CD4-positive, alpha-beta memory T cell (primary cell): ENCODE data around the gene FAM174C. TPM values are rescaled to one million over a fixed set of nuclear protein-coding genes. Genes with fewer than 3 reads are reported as not detected.
A peak's percentile ranks its signal among the peaks of the same experiment; 100 is the strongest.

Source experiments
- CTCF ChIA-PET: fragments of 350-600 bp; sonication (Branson Sonifier 250); formaldehyde crosslinking; loops from one replicate; lab custom pipeline; 2021; ENCODE audit warnings: inconsistent platforms; ENCODE audit not compliant: partially characterized antibody; lab: Charles Lee
- POLR2A ChIA-PET: fragments of 350-600 bp; sonication (Branson Sonifier 250); formaldehyde crosslinking; loops from one replicate; lab custom pipeline; 2021; ENCODE audit not compliant: partially characterized antibody; lab: Charles Lee
- DNase-seq, 5 donors: peaks; one replicate each; pipeline versions ENCODE4 v3.0.0 to v3.0.0-alpha.2; 2020 to 2022; ENCODE audit warnings: mixed read lengths in 1 of 5
- H3K27ac ChIP-seq: one replicate; pipeline ENCODE4 v1.7.0; 2013; ENCODE audit warnings: low read depth, low read length
- H3K27me3 ChIP-seq: 2 replicates; pipeline ENCODE4 v1.7.0; 2013; ENCODE audit warnings: mild to moderate bottlenecking, low read length, moderate library complexity; ENCODE audit not compliant: insufficient read depth
- H3K36me3 ChIP-seq: 2 replicates; pipeline ENCODE4 v1.7.0; 2013; ENCODE audit warnings: mild to moderate bottlenecking, low read length, moderate library complexity; ENCODE audit not compliant: insufficient read depth
- H3K4me1 ChIP-seq: 2 replicates; pipeline ENCODE4 v1.7.0; 2013; ENCODE audit warnings: mild to moderate bottlenecking, low read length, moderate library complexity; ENCODE audit not compliant: insufficient read depth
- H3K4me3 ChIP-seq, 2 donors: one replicate each; pipeline ENCODE4 v1.7.0; 2013; ENCODE audit warnings: low read length in 2 of 2, mild to moderate bottlenecking in 1 of 2
- H3K9me3 ChIP-seq, 2 donors: one replicate each; pipeline ENCODE4 v1.7.0; 2013; ENCODE audit warnings: low read length in 2 of 2, control low read depth in 1 of 2; ENCODE audit not compliant: control insufficient read depth in 1 of 2
- H3K27ac Mint-ChIP-seq, 7 donors: one replicate each; pipeline ENCODE4 v1.8.0; 2020 to 2021; ENCODE audit warnings: mixed read lengths in 7 of 7, mild to moderate bottlenecking in 6 of 7, inconsistent platforms in 3 of 7, moderate library complexity in 3 of 7
- H3K27me3 Mint-ChIP-seq, 2 donors: one replicate each; pipeline ENCODE4 v1.8.0; 2020 to 2021; ENCODE audit warnings: mixed read lengths in 2 of 2
- H3K36me3 Mint-ChIP-seq, 2 donors: one replicate each; pipeline ENCODE4 v1.8.0; 2020 to 2021; ENCODE audit warnings: mixed read lengths in 2 of 2, inconsistent platforms in 1 of 2, mild to moderate bottlenecking in 1 of 2
- H3K4me1 Mint-ChIP-seq, 4 donors: one replicate each; pipeline ENCODE4 v1.8.0; 2020 to 2021; ENCODE audit warnings: mixed read lengths in 4 of 4, mild to moderate bottlenecking in 1 of 4
- H3K4me3 Mint-ChIP-seq, 8 donors: one replicate each; pipeline ENCODE4 v1.8.0; 2020 to 2021; ENCODE audit warnings: mixed read lengths in 8 of 8, mild to moderate bottlenecking in 7 of 8, moderate library complexity in 6 of 8, inconsistent platforms in 3 of 8
- H3K9me3 Mint-ChIP-seq, 8 donors: one replicate each; pipeline ENCODE4 v1.8.0; 2020 to 2021; ENCODE audit warnings: mixed read lengths in 8 of 8, mild to moderate bottlenecking in 5 of 8, inconsistent platforms in 3 of 8, moderate library complexity in 1 of 8
- intact Hi-C: fragments of 100-400 bp; cut with micrococcal nuclease; formaldehyde crosslinking; loops from one replicate; pipeline ENCODE4 v1.15.1; 2023
- polyA plus RNA-seq, 2 donors: library from polyadenylated mRNA; unstranded; fragments of 300-500 nt; fragmentation: Illumina TruSeq; gene quantifications; one replicate each; pipeline ENCODE4 v1.2.3, GENCODE V29; 2021
- total RNA-seq, 2 experiments: library from RNA; stranded (reverse); gene quantifications; one replicate each; pipeline ENCODE4 v1.2.3, GENCODE V29; 2021

FAM174C gene
- total and polyA plus RNA-seq, 4 experiments from 2014 or later, result 50.5 to 114 (median 55.7) TPM

DNA sequence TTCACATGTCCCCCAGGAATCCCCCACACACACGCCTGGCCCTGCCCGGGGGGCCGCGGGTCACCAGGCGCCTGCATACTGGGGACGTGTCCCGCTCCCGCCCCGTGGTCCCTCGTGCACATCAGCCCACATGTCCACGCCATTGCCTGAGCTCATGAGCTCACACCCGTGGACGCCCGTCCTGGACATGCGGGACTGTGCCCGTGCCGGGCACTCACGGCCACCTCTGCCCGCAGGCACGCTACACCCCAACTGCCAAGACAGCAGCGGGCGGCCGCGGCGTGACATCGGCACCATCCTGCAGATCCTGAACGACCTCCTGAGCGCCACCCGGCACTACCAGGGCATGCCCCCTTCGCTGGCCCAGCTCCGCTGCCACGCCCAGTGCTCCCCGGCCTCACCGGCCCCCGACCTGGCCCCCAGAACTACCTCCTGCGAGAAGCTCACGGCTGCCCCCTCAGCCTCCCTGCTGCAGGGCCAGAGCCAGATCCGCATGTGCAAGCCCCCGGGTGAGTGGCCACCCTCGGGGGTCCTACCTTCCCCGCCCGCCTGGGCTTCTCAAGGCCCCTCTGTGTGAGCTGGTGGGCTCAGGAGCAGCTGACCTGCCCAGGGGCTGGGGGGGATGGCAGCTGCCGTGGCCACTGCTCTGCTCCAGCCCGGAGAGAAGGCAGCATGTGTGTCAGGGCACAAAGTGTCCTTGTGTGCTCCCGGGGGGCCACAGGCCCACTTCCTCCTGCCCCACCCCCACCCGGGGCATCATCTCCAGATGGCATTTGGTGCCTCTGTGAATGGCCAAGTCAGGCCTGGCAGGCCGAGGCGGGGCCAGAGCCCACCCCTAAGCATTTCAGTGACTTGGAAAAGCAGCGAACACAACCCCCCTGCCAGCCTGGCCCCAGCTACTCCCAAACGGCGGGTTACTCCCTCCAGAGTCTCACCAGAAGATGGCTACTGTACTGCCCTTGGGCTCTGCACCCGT is 19.9 kb upstream of the FAM174C start:
- H3K9me3 Mint-ChIP-seq, result peaks cover 0 to 9% (median 0%) of the 10 kb centered on the region in 8 donors
- CTCF ChIA-PET, result interaction anchor here (1.9 to 3.2 kb wide), 3 partner anchors 11 kb away, joined by 7 to 11 read pairs (median 8); no protein-coding TSS in a partner anchor
- peak overlapping the region in 2 of 8 donors; percentile 44 to 61 for H3K4me3 Mint-ChIP-seq
- H3K36me3 Mint-ChIP-seq, result peaks cover 19 to 42% of the 10 kb centered on the region in 2 donors
- peak overlapping the region in 5 of 7 donors; percentile 15 to 80 (median 52) for H3K27ac Mint-ChIP-seq
- no peak for DNase-seq
- Histone ChIP-seq H3K27ac (peak overlapping the region; percentile 3), H3K36me3 (peaks cover 29% of the 10 kb centered on the region), H3K4me3 (no peak overlapping the region), H3K27me3 (no peaks in the 10 kb centered on the region), H3K4me1 (peaks cover 70% of the 10 kb centered on the region), H3K9me3 (no peaks in the 10 kb centered on the region)
- H3K27me3 Mint-ChIP-seq, result no peaks in the 10 kb centered on the region
- POLR2A ChIA-PET, result interaction anchor here (0.8 to 10.8 kb wide), 5 partner anchors 11 to 160 kb away, joined by 3 to 397 read pairs (median 5); partner anchors contain the start of genes CIRBP, FAM174C and POLR2E
- intact Hi-C loops, result no loop called here
- peaks cover 22 to 60% (median 39%) of the 10 kb centered on the region in 4 donors for H3K4me1 Mint-ChIP-seq

DNA sequence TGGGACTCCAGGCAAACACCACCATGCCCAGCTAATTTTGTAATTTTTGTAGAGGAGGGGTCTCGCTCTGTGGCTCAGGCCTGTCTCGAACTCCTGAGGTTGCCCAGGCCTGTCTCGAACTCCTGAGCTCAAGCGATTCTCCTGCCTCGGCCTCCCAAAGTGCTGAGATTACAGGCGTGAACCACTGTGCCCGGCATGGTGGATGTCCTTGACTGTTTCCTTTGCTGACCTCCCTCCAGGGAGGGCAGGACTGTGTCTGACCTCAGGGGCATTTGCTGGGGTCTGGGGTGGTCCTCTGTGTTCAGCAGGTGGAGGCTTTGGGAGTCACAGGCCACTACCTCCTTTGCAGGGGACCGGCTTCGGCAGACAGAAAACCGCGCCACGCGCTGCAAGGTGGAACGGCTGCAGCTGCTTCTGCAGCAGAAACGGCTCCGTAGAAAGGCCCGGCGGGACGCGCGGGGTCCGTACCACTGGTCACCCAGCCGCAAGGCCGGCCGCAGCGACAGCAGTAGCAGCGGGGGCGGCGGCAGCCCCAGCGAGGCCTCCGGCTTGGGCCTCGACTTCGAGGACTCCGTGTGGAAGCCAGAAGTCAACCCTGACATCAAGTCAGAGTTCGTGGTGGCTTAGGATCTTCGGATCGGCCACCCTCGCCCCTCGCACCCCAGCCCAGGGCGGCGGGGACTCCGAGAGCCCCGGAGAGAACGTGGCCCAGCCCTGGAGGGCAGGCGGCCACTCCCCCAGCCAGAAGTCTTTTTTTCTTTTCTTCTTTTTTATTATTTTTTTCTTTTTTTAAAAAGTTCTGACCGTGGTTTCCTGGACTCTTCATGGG is 18.5 kb upstream of the FAM174C start:
- Histone ChIP-seq H3K4me1 (peaks cover 80% of the 10 kb centered on the region), H3K27me3 (no peaks in the 10 kb centered on the region), H3K27ac (no peak overlapping the region), H3K36me3 (peaks cover 29% of the 10 kb centered on the region), H3K9me3 (no peaks in the 10 kb centered on the region), H3K4me3 (no peak overlapping the region)
- DNase-seq, result no peak
- intact Hi-C loops, result no loop called here
- ChIA-PET CTCF (interaction anchor here (2.5 to 3.2 kb wide), 2 partner anchors 9 to 12 kb away, joined by 8 to 11 read pairs; no protein-coding TSS in a partner anchor), POLR2A (interaction anchor here (0.7 to 10.8 kb wide), 4 partner anchors 10 to 169 kb away, joined by 3 to 397 read pairs (median 40); partner anchors contain the start of genes CIRBP and FAM174C)
- H3K4me1 Mint-ChIP-seq, result peaks cover 28 to 66% (median 45%) of the 10 kb centered on the region in 4 donors
- H3K27ac Mint-ChIP-seq, result peak overlapping the region in 6 of 7 donors; percentile 46 to 99 (median 92)
- H3K36me3 Mint-ChIP-seq, result peaks cover 17 to 34% of the 10 kb centered on the region in 2 donors
- H3K27me3 Mint-ChIP-seq, result peaks cover 0 to 2% of the 10 kb centered on the region in 2 donors
- peak overlapping the region in 6 of 8 donors; percentile 21 to 93 (median 46) for H3K4me3 Mint-ChIP-seq
- H3K9me3 Mint-ChIP-seq, result peaks cover 0 to 5% (median 0%) of the 10 kb centered on the region in 8 donors

DNA sequence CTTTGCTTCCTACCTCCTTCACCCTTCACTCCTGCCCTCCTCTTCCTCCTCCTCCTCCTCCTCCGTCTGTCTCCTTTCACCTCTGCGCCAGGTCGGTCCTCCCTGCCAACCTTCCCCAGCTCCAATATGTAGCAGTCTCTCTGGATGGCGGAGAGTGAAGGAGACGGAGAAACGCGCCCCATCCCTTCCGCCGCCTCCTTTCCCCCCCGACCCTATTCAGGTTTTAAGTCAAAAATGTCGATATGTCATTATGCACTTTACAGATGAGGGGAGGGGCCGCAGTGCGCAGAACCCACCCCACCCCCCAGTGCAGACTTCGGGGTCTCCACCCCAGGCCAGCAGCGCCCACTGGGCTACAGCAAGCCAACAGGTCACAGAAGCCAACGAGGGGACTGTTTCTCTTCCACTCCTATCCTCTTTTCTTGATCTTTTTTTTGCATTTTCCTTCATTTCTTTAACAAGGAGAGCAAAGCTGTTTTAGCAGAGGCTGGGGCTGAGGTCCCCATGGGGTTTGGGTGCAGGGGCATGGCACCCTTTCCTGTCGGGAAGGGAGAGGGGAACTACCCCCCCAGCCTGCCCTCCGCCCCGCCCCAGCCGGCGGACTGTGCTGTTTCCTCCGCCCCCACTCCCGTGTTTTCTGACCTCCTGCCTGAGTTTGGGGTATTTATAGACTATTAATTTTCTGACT is 17.7 kb upstream of the FAM174C start:
- peaks cover 0 to 3% of the 10 kb centered on the region in 2 donors for H3K27me3 Mint-ChIP-seq
- H3K36me3 Mint-ChIP-seq, result peaks cover 17 to 32% of the 10 kb centered on the region in 2 donors
- no peaks in the 10 kb centered on the region for H3K27me3 ChIP-seq
- H3K27ac ChIP-seq, result peak overlapping the region; percentile 87
- peaks cover 88% of the 10 kb centered on the region for H3K4me1 ChIP-seq
- ChIA-PET POLR2A (interaction anchor here (7.0 to 10.8 kb wide), 2 partner anchors 9 to 16 kb away, joined by 74 to 397 read pairs; partner anchors contain the start of genes CIRBP and FAM174C), CTCF (interaction anchor here (2.5 to 3.2 kb wide), 2 partner anchors 9 to 13 kb away, joined by 8 to 11 read pairs; no protein-coding TSS in a partner anchor)
- peak overlapping the region; percentile 77 to 99 (median 98) for H3K27ac Mint-ChIP-seq
- H3K4me3 Mint-ChIP-seq, result peak overlapping the region in 7 of 8 donors; percentile 21 to 93 (median 88)
- peaks cover 29 to 65% (median 49%) of the 10 kb centered on the region in 4 donors for H3K4me1 Mint-ChIP-seq
- intact Hi-C loops, result no loop called here
- H3K9me3 ChIP-seq, result no peaks in the 10 kb centered on the region
- H3K4me3 ChIP-seq, result no peak overlapping the region
- peaks cover 0 to 5% (median 0%) of the 10 kb centered on the region in 8 donors for H3K9me3 Mint-ChIP-seq
- H3K36me3 ChIP-seq, result peaks cover 29% of the 10 kb centered on the region
- DNase-seq, result no peak

DNA sequence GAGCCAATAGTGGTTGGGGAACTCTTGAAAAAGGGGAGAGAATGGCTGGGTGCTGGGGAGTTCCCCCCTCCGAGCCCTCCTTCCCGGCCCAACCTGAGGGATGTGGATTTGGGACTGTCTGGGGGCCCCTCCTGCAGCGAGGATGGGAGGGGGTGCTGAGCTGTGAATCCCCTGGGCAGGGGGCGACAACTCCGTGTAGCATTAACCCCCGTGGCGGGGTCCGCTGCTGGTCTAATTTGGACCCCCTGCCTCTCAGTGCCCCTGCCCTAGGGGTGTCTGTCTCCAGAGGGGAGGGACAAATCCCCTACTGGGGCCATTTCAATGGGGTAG is 17.2 kb upstream of the FAM174C start:
- peak overlapping the region; percentile 95 to 99 (median 99) for H3K27ac Mint-ChIP-seq
- ChIA-PET POLR2A (interaction anchor here (1.9 to 12.0 kb wide), 4 partner anchors 8 to 16 kb away, joined by 6 to 650 read pairs (median 236); partner anchors contain the start of genes ATP5F1D, CBARP, CIRBP and FAM174C), CTCF (no interaction called here)
- Histone ChIP-seq H3K4me1 (peaks cover 92% of the 10 kb centered on the region), H3K4me3 (peak overlapping the region in 1 of 2 donors; percentile 41), H3K27me3 (no peaks in the 10 kb centered on the region), H3K27ac (peak overlapping the region; percentile 87), H3K9me3 (no peaks in the 10 kb centered on the region), H3K36me3 (peaks cover 29% of the 10 kb centered on the region)
- intact Hi-C loops, result no loop called here
- no peak for DNase-seq
- peaks cover 29 to 67% (median 49%) of the 10 kb centered on the region in 4 donors for H3K4me1 Mint-ChIP-seq
- peaks cover 0 to 5% (median 0%) of the 10 kb centered on the region in 8 donors for H3K9me3 Mint-ChIP-seq
- peaks cover 17 to 32% of the 10 kb centered on the region in 2 donors for H3K36me3 Mint-ChIP-seq
- H3K27me3 Mint-ChIP-seq, result peaks cover 0 to 3% of the 10 kb centered on the region in 2 donors
- H3K4me3 Mint-ChIP-seq, result peak overlapping the region; percentile 15 to 93 (median 88)

DNA sequence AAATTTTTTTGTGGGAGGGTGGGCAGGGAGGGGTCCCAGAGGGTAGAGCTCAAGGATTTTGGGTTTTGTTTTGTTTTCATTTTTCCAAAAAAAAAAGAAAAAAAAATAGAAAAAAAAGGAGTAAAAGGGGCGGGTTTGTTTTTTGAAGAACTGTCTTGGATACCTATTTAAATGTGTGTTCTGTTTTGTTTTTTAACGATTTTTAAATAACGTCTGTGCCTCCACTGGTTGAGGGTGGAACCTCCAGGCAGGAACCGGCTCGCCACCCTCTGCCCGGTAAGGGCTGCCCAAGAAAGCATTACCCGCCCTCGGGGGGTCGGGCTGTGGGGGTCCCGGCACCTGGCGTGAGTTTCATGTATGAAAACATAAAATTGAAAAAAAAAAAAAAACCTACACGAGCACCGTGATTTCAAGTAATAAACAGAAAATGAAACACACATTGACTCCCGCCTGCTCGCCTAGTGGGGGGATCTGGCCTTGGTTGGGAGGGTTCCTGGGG is 16.6 kb upstream of the FAM174C start:
- CTCF ChIA-PET, result no interaction called here
- H3K27ac ChIP-seq, result peak overlapping the region; percentile 87
- peaks cover 29 to 62% (median 45%) of the 10 kb centered on the region in 4 donors for H3K4me1 Mint-ChIP-seq
- DNase-seq, result no peak
- H3K9me3 ChIP-seq, result no peaks in the 10 kb centered on the region
- peaks cover 17 to 27% of the 10 kb centered on the region in 2 donors for H3K36me3 Mint-ChIP-seq
- peak overlapping the region; percentile 95 to 99 (median 99) for H3K27ac Mint-ChIP-seq
- H3K4me3 Mint-ChIP-seq, result peak overlapping the region; percentile 87 to 93 (median 89)
- POLR2A ChIA-PET, result interaction anchor here (1.0 to 12.0 kb wide), 7 partner anchors 8 to 184 kb away, joined by 3 to 650 read pairs (median 9); partner anchors contain the start of genes ATP5F1D, CBARP, CIRBP and FAM174C
- peaks cover 0 to 5% (median 0%) of the 10 kb centered on the region in 8 donors for H3K9me3 Mint-ChIP-seq
- peaks cover 0 to 3% of the 10 kb centered on the region in 2 donors for H3K27me3 Mint-ChIP-seq
- peaks cover 88% of the 10 kb centered on the region for H3K4me1 ChIP-seq
- H3K36me3 ChIP-seq, result peaks cover 29% of the 10 kb centered on the region
- no peaks in the 10 kb centered on the region for H3K27me3 ChIP-seq
- H3K4me3 ChIP-seq, result peak overlapping the region; percentile 4 to 78
- intact Hi-C loops, result loop anchor here (1.0 kb wide), 2 partner anchors 9 to 11 kb away; partner anchors contain the start of gene CIRBP
